GM18505 (cell line): ENCODE measurements around the gene HEPACAM.

Experiments used
- ATAC-seq: cut with Tn5 transposase; IDR thresholded peaks from one replicate; pipeline ENCODE4 v1.9.1; 2021; ENCODE audit not compliant: unreplicated experiment
- POLR2A ChIP-seq: IDR thresholded peaks from 4 replicates; pipeline ENCODE4 v1.6.1; 2011; ENCODE audit warnings: borderline replicate concordance; ENCODE audit not compliant: insufficient read depth, insufficient read length; ENCODE audit errors: extremely low read depth

Gene HEPACAM

DNA sequence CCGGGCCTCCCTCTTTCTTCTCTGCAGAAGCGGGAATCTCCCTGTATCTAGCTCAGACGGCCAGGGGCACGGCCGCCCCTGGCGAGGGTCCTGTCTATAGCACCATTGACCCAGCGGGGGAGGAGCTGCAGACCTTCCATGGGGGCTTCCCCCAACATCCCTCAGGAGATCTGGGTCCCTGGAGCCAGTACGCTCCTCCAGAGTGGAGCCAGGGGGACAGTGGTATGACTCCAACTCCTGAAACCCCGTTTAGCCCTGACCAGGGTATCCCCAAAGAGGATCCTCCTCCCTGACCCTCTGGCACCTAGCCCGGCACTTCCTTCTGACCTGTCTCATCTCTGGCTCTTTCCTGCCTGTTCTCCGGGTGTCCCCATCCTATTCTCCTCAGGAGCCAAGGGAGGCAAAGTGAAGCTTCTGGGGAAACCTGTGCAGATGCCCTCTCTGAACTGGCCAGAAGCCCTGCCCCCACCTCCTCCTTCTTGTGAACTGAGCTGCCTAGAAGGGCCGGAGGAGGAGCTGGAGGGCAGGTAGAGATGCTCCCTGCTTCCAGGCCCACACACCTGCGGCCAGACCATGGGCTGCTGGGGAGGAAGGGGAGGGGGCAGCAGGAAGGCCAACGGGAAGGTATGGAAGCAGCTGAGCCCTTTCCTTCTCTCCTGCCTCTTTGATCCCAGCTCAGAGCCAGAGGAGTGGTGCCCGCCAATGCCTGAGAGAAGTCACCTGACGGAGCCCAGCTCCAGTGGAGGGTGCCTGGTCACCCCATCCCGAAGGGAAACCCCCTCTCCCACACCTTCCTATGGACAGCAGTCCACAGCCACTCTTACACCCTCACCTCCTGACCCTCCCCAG lies 57.7 kb downstream of the HEPACAM start:
- ATAC-seq: no peak
- TF ChIP-seq POLR2A: no peak

DNA sequence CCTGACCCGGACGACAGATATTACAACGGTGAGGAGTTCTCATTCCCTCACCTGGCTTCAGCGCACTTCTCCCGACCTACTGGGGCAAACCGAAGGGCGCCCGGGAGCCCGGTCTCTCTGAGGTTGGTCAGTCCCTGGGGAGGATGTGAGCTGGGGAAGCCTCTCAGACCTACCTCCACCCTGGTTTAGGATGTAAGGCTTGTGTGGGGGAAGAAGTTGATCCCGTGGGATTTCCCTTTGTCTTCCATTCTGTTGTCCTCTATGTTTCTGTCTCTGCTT lies 58.3 kb downstream of the HEPACAM start:
- no peak for TF ChIP-seq POLR2A
- no peak for ATAC-seq

DNA sequence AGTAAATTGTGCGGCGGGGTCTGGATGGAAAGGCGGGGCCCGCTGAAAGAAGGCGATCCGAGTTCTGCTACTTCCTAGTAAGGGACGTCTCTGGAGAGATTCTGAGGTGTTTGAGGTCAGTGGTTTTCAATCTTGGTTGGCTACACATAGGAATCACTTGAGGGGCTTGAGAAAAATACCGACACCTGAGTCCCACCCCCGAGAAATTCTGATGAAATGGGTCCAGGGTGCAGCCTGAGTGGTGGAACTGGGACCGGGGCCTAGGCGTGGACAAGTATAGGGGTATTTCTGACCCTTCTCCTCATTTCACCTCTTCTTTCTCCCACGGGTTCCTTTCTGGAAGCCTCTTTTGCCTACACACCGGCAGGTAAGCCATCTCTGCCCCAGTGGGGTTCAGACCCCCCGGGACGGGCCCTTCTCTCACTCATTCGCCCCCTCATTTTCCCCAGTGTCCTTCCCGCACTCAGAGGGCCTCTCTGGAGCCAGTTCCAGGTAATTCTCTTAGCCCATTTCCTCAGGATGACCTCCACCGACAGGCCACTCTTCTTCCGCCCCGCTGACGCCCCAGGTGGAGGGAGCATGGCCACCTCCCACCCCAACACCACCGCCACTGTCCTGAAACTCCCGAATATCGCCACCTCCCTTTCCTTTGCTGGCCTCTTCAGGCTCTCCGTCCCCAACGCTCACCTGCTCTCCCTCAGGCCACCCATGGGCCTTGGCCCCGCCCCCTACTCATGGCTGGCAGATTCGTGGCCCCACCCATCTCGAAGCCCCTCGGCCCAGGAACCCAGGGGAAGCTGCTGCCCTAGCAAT lies 58.8 kb downstream of the HEPACAM start:
- no peak for TF ChIP-seq POLR2A
- ATAC-seq: no peak

DNA sequence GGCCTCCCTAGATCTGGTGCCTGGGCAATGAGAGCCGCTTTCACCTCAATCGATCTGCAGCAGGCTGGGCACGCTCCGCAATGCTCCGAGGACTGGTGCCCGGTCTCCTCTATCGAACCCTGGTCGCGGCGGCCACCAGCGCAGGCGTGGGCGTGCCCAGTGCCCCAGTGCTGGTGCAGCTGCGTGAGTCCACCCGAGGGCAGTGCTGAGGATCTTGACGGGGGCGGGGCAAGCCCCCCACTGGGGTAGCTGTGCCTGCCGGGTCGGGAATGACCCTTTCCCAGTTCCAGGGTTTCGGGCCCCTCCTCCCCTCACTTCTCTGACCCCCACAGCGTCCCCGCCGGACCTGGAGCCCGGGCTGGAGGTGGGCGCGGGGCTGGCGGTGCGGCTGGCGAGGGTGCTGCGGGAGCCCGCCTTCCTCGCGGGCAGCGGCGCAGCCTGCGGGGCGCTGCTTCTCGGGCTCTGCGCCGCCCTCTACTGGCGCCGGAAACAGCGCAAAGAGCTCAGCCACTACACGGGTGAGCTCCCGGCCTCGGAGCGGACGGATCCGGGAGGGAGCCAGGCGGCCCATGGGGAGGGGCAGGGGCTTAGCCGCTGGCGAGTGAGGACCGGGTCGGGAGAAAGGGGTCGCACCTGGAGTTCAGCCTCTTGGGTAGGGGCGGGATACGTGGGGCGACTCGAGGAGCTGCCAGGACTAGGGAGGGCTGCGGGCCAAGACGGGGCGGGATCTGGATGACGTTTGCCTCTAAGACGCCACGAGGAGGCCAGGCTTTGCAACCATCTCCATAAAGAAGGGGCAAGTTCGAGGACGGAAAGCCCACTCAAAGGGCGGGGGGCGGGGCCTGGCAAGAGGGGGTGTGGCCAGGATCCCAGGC lies 59.7 kb downstream of the HEPACAM start:
- peak; percentile 39 for TF ChIP-seq POLR2A
- peak; percentile 88 for ATAC-seq

DNA sequence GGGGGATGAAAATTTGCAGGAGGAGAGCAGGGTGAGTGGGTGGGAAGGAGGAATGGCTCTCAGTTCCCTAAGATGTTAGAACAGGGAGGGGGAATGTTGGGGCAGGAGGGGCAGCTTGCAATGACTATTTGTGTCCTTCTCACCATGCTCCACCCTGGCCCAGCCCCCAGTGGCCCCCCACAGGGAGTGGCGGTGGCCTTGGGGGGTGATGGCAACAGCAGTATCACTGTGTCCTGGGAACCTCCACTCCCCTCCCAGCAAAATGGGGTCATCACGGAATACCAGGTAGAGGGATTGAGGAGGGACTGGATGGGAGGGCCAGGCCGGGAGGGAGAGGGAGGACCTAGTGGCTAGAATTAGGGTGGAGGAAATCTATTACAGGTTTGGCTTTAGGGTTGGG lies 60.4 kb downstream of the HEPACAM start:
- ATAC-seq: no peak
- no peak for TF ChIP-seq POLR2A

DNA sequence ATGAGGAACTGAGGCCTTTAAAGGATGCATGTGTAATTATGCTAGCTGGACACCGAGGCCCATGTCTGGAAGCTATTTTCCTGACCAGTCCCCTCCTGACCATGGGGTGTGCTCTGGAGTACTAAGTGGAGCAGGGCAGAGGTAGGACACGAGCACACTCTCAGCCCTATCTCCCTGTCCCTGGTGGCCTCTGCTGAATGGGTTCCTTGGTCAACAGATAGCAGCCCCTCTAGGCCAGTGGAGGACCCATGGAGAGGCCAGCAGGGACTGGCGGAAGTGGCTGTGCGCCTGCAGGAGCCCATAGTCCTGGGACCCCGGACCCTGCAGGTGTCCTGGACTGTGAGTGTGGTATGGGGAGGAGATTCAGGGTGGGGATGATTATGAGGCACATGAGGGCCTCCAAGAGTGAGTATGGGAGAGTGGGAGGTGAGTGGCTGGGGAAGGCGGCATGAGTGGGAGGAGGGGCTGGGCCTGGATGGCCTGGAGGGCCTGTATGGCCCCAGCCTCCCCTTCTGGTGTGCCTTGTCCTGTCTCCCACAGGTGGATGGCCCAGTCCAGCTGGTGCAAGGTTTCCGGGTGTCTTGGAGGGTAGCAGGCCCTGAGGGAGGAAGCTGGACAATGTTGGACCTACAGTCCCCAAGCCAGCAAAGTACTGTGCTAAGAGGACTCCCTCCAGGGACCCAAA lies 61.1 kb downstream of the HEPACAM start:
- TF ChIP-seq POLR2A: no peak
- ATAC-seq: no peak

DNA sequence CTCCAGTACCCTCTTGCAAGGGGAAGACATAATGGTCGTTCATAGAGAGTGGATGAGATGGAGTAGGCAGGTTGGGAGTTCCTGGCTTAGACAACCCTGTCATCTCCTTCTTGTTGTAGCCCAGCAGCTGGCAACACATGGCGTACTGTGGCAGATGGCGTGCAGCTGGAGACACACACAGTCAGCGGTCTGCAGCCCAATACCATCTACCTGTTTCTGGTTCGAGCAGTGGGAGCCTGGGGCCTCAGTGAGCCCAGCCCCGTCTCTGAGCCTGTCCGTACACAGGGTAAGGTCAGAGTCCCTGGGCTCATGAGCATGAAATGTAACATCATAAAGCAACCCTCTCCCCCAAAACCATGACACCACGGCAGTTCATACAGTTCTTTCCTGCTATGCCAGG lies 61.9 kb downstream of the HEPACAM start:
- ATAC-seq: no peak
- no peak for TF ChIP-seq POLR2A

DNA sequence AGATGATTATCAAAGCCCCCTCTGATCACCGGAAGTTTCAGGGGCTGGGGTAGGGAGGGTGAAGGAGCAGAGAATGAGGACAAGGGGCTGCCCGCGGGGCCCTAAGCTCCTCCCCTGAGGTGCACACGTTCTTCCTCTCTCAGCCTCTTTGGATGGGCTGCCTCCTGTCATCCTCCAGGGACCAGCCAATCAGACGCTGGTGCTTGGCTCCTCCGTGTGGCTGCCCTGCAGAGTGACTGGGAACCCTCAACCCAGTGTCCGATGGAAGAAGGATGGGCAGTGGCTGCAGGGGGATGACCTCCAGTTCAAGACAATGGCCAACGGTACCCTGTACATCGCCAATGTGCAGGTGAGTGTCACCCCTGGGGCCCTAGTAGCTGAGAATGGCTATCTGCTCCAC lies 63.1 kb downstream of the HEPACAM start:
- TF ChIP-seq POLR2A: no peak
- ATAC-seq: no peak

DNA sequence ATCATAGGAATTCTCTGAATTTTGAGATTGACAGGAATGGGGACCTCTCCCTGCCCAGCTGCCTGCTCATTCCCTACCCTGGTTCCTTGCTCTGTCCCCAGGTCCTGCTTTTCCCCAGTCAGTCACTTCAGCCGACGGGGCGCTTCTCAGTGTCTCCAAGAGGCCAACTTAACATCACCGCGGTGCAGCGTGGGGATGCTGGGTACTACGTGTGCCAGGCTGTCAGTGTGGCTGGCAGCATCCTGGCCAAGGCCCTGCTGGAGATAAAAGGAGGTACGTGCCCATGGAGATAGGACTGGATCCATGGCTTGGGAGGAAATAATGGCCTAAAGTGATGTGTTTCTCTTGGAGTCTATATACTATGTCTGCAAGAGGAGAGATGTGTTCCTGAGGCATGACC lies 63.6 kb downstream of the HEPACAM start:
- ATAC-seq: no peak
- no peak for TF ChIP-seq POLR2A

DNA sequence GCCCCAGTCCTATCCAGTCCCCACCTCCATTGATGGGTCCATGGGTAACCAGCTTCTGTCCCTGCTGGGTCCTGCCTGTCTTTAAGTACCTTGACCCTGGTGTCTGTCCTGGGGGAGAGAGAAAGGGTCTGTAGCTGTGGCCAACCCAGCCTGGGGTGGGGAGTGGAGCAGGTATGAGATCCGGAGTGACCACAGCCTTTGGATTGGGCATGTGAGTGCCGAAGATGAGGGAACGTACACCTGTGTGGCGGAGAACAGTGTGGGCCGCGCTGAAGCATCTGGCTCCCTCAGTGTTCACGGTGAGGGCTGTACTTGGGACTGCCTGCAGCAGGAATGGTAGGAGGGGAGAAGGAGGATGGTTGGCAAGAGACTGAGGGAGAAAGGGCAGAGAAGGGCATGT lies 65.4 kb downstream of the HEPACAM start:
- ATAC-seq: no peak
- no peak for TF ChIP-seq POLR2A

DNA sequence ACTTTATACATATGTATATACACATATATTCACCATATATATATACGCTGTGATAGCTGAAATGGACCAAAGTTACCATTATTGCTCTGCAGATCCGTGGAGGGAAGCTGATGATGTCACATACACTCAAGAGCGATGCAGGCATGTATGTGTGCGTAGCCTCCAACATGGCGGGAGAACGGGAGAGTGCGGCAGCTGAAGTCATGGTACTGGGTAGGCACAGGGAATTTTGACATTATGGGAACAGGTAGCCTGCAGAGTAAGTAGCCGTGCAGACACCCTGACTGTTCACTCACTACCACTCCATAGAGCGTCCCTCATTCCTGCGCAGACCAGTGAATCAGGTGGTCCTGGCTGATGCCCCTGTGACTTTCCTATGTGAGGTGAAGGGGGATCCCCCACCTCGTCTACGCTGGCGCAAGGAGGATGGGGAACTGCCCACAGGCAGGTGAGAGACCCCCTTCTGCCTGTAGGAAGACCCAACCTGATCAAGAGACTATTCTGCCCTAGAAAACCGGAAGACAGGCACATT lies 65.9 kb downstream of the HEPACAM start:
- no peak for ATAC-seq
- no peak for TF ChIP-seq POLR2A

DNA sequence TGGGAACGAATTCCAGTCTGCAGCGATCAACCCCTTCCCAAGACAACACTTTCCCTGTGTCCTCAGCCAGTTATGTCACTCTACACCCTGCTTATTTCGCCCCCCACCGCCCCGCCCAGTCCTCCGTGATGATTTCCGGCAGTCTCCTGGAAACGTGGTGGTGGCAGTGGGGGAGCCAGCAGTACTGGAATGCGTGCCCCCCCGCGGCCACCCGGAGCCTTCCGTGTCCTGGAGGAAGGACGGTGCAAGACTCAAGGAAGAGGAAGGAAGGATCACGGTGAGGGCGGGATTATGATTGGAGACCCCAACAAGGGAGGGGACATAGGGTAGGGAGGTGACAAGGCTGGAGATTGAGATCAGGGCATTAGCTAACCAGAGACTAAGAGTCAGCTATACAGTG lies 66.5 kb downstream of the HEPACAM start:
- no peak for ATAC-seq

More for the DNA sequence above, 66.5 kb downstream of the HEPACAM start:
- no peak for TF ChIP-seq POLR2A
